Measurements from ENCODE around the gene HERPUD1.
"Not testable (repeated sequence)": the region's sequence is repeated elsewhere in the genome, so short reads cannot be mapped to it uniquely, and the experiment has no call there.

The HERPUD1 gene

DNA sequence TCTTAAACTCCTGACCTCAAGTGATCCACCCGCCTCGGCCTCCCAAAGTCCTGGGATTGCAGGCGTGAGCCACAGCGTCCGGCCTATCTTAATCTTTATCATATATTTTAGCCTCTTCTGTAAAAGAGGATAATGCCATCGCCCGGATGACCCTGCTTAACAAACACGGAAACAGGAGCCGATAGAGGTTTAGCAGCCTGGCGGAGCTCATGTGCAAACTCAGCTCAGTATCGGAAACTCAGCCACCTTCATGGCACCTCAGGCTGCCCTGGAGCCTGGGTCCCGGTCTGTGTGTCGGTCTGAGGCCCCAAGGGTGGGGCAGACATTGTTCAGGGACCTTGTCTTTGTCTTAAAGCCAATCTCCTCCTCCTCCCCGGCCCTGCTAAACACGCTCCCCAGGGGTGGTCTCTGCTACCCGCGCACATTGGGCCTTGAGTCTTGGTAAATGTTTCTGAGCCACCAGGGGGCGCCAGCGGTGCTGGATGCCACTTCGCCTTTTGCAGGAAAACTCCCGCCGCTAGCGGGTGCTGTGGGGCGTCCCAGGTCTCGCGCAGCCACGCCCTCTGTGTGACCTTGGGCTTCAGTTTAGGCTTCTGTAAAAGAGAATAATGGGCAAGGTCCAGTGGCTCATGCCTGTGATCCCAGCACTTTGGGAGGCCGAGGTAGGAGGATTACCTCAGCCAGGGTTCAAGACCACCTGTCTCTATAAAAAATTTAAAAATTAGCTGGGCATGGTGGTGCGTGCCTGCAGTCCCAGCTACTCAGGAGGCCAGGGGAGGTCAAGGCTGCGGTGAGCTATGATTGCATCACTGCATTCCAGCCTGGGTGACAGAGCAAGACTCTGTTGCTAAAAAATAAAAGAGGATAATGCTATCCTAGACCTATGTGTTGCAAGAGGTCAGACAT lies 32.6 kb downstream of the HERPUD1 start:
- no peak overlapping the region for H3K4me3 ChIP-seq (ENCODE audit: low read length)
- H3K9me3 ChIP-seq (ENCODE audit: low read length) = no peaks in the 10 kb centered on the region
- no peaks in the 10 kb centered on the region for H3K4me1 ChIP-seq (ENCODE audit: insufficient read depth, low read length)
- H2AFZ ChIP-seq (ENCODE audit: low read depth, low read length) = no peak overlapping the region
- peaks cover 2% of the 10 kb centered on the region for H3K27me3 ChIP-seq (ENCODE audit: insufficient read depth, low read length)
- no peaks in the 10 kb centered on the region for H3K36me3 ChIP-seq (ENCODE audit: insufficient read depth, low read length)

GRCh38 chr16:56965149-56966092 lies 33.5 kb downstream of the HERPUD1 start:
- no peaks in the 10 kb centered on the region for H3K4me1 ChIP-seq (ENCODE audit: insufficient read depth, low read length)
- H3K36me3 ChIP-seq (ENCODE audit: insufficient read depth, low read length) = no peaks in the 10 kb centered on the region
- no peak overlapping the region for H3K4me3 ChIP-seq (ENCODE audit: low read length)
- H2AFZ ChIP-seq (ENCODE audit: low read depth, low read length) = no peak overlapping the region
- H3K27me3 ChIP-seq (ENCODE audit: insufficient read depth, low read length) = peaks cover 2% of the 10 kb centered on the region
- H3K9me3 ChIP-seq (ENCODE audit: low read length) = no peaks in the 10 kb centered on the region

DNA sequence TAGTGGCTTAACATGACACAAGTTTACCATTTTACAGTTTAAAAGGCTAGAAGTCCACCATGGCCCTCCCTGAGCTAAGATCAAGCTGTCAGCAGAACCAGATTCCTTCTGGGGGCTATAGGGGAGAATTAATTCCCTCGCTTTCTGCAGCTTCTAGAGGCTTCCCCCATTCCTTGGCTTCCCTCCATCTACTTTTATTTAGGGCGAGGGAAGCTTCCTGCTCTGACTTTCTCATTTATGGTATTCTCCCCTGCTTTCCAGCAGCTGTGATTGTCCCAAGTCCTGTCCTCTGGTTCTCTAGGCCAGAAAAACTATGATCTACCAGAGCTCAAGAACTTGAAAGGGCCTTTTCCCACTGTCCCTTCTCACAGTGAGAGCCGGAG lies 34.1 kb downstream of the HERPUD1 start:
- no peaks in the 10 kb centered on the region for H3K4me1 ChIP-seq (ENCODE audit: insufficient read depth, low read length)
- no peak overlapping the region for H2AFZ ChIP-seq (ENCODE audit: low read depth, low read length)
- H3K36me3 ChIP-seq (ENCODE audit: insufficient read depth, low read length) = no peaks in the 10 kb centered on the region
- no peaks in the 10 kb centered on the region for H3K9me3 ChIP-seq (ENCODE audit: low read length)
- H3K4me3 ChIP-seq (ENCODE audit: low read length) = no peak overlapping the region
- H3K27me3 ChIP-seq (ENCODE audit: insufficient read depth, low read length) = no peaks in the 10 kb centered on the region

DNA sequence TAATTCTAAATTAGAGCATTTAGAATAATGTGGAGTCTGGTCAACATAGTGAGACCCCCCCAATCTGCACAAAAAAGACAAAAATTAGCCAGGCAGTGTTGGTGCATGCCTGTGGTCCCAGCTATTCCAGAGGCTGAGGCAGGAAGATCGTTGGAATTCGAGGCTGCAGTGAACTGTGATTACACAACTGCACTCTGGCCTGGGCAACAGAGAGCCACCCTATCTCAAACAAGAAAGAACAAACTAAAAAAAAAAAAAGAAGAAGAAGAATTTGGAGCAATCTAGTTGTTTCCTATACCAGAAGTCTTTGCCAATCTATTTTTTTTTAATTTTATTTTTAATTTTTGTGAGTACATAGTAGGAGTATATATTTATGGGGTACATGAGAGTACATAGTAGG lies 35.8 kb downstream of the HERPUD1 start:
- H3K9me3 ChIP-seq (ENCODE audit: low read length) = no peaks in the 10 kb centered on the region
- no peaks in the 10 kb centered on the region for H3K27me3 ChIP-seq (ENCODE audit: insufficient read depth, low read length)
- no peak overlapping the region for H2AFZ ChIP-seq (ENCODE audit: low read depth, low read length)
- no peaks in the 10 kb centered on the region for H3K36me3 ChIP-seq (ENCODE audit: insufficient read depth, low read length)
- H3K4me1 ChIP-seq (ENCODE audit: insufficient read depth, low read length) = no peaks in the 10 kb centered on the region
- no peak overlapping the region for H3K4me3 ChIP-seq (ENCODE audit: low read length)

DNA sequence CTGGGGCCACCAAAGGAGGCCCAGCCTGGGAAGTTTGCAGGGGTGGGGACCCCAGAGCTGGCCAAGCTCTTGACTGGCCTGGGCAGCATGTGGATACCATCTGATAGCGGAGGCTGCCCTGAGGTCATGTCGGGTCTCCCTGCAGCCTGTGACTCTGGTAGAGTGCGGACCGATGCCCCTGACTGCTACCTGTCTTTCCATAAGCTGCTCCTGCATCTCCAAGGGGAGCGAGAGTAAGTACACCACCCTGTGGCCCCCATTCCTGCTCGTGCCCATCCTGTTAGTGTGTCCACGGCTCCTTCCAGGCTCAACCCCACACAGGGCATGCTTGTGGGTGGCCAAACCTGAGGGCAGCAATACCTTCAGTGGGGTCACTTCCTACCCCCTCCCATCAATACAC lies 37.8 kb downstream of the HERPUD1 start:
- H2AFZ ChIP-seq (ENCODE audit: low read depth, low read length) = no peak overlapping the region
- no peaks in the 10 kb centered on the region for H3K9me3 ChIP-seq (ENCODE audit: low read length)
- H3K4me1 ChIP-seq (ENCODE audit: insufficient read depth, low read length) = no peaks in the 10 kb centered on the region
- no peaks in the 10 kb centered on the region for H3K36me3 ChIP-seq (ENCODE audit: insufficient read depth, low read length)
- H3K27me3 ChIP-seq (ENCODE audit: insufficient read depth, low read length) = no peaks in the 10 kb centered on the region
- H3K4me3 ChIP-seq (ENCODE audit: low read length) = no peak overlapping the region

GRCh38 chr16:56970934-56971767 lies 39.2 kb downstream of the HERPUD1 start:
- H3K4me3 ChIP-seq (ENCODE audit: low read length) = no peak overlapping the region
- no peak overlapping the region for H2AFZ ChIP-seq (ENCODE audit: low read depth, low read length)
- H3K36me3 ChIP-seq (ENCODE audit: insufficient read depth, low read length) = no peaks in the 10 kb centered on the region
- H3K27me3 ChIP-seq (ENCODE audit: insufficient read depth, low read length) = peaks cover 7% of the 10 kb centered on the region
- H3K9me3 ChIP-seq (ENCODE audit: low read length) = no peaks in the 10 kb centered on the region
- H3K4me1 ChIP-seq (ENCODE audit: insufficient read depth, low read length) = no peaks in the 10 kb centered on the region

DNA sequence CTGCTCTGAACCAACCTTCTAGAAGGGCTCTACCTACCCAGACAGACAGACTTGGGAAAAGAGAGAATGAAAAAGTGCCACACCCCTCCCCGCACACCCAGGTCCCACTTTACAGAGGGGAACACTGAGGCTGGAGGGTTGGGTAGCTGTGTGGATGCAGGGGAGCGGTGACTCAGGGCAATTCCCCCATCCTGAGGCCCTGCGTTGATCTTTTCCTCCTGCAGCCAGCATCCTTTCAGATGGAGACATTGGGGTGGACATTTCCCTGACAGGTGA lies 39.8 kb downstream of the HERPUD1 start:
- Histone ChIP-seq H3K4me3 (ENCODE audit: low read length) (no peak overlapping the region), H3K4me1 (ENCODE audit: insufficient read depth, low read length) (no peaks in the 10 kb centered on the region)

GRCh38 chr16:56972403-56973293 lies 40.7 kb downstream of the HERPUD1 start:
- Histone ChIP-seq H3K4me3 (ENCODE audit: low read length) (no peak overlapping the region), H3K36me3 (ENCODE audit: insufficient read depth, low read length) (no peaks in the 10 kb centered on the region), H3K9me3 (ENCODE audit: low read length) (no peaks in the 10 kb centered on the region), H2AFZ (ENCODE audit: low read depth, low read length) (no peak overlapping the region), H3K27me3 (ENCODE audit: insufficient read depth, low read length) (peaks cover 7% of the 10 kb centered on the region), H3K4me1 (ENCODE audit: insufficient read depth, low read length) (no peaks in the 10 kb centered on the region)

More for the DNA sequence above, 39.8 kb downstream of the HERPUD1 start:
- Histone ChIP-seq H3K27me3 (ENCODE audit: insufficient read depth, low read length) (peaks cover 7% of the 10 kb centered on the region), H2AFZ (ENCODE audit: low read depth, low read length) (no peak overlapping the region), H3K9me3 (ENCODE audit: low read length) (no peaks in the 10 kb centered on the region), H3K36me3 (ENCODE audit: insufficient read depth, low read length) (no peaks in the 10 kb centered on the region)

DNA sequence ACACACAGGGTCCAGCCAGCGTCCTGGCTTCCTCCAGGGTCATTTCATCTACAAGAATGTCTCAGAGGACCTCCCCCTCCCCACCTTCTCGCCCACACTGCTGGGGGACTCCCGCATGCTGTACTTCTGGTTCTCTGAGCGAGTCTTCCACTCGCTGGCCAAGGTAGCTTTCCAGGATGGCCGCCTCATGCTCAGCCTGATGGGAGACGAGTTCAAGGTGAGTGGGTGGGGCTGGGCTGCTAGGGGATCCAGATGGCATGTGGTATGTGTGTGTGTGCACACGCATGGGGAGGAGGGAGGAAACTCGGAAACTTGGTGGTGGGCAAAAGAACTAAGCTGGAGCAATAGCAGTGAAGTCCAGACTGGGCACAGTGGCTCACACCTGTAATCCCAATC lies 41.4 kb downstream of the HERPUD1 start:
- Histone ChIP-seq H2AFZ (ENCODE audit: low read depth, low read length) (no peak overlapping the region), H3K4me1 (ENCODE audit: insufficient read depth, low read length) (no peaks in the 10 kb centered on the region), H3K9me3 (ENCODE audit: low read length) (no peaks in the 10 kb centered on the region), H3K27me3 (ENCODE audit: insufficient read depth, low read length) (peaks cover 7% of the 10 kb centered on the region), H3K4me3 (ENCODE audit: low read length) (no peak overlapping the region), H3K36me3 (ENCODE audit: insufficient read depth, low read length) (no peaks in the 10 kb centered on the region)

DNA sequence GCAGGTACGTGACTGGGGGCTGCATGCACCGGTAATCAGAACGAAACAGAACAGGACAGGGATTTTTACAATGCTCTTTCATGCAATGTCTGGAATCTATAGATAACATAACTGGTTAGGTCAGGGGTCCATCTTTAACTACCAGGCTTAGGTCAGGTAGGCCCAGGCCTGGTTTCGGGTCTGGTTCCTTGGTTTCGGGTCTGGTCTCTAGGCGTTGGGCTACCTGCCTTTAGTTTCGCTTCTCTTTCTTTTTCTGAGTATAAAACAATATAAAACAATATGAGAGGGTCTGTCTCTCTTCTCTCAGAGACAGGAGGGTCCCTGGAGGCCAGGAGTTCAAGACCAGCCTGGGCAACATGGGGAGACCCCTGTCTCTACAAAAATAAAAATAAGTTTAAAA lies 42.0 kb downstream of the HERPUD1 start:
- H3K9me3 ChIP-seq (ENCODE audit: low read length); H3K4me3 ChIP-seq (ENCODE audit: low read length): not testable (repeated sequence)

GRCh38 chr16:56974549-56975300 lies 42.8 kb downstream of the HERPUD1 start:
- no peak overlapping the region for H2AFZ ChIP-seq (ENCODE audit: low read depth, low read length)
- peaks cover 7% of the 10 kb centered on the region for H3K27me3 ChIP-seq (ENCODE audit: insufficient read depth, low read length)
- no peaks in the 10 kb centered on the region for H3K9me3 ChIP-seq (ENCODE audit: low read length)
- H3K4me3 ChIP-seq (ENCODE audit: low read length) = no peak overlapping the region
- no peaks in the 10 kb centered on the region for H3K36me3 ChIP-seq (ENCODE audit: insufficient read depth, low read length)
- no peaks in the 10 kb centered on the region for H3K4me1 ChIP-seq (ENCODE audit: insufficient read depth, low read length)

More for the DNA sequence above, 42.0 kb downstream of the HERPUD1 start:
- not testable (repeated sequence) for H3K36me3 ChIP-seq (ENCODE audit: insufficient read depth, low read length); H2AFZ ChIP-seq (ENCODE audit: low read depth, low read length); H3K27me3 ChIP-seq (ENCODE audit: insufficient read depth, low read length); H3K4me1 ChIP-seq (ENCODE audit: insufficient read depth, low read length)
